Endothelial cell (in vitro differentiated cells): ENCODE measurements around the gene NUDT3. TPM values are rescaled to one million over a fixed set of nuclear protein-coding genes. Genes with fewer than 3 reads are reported as not detected.

Experiments used
- DNase-seq: peaks from one replicate; pipeline ENCODE4 v3.0.0; 2021; ENCODE audit warnings: low spot score
- H3K27ac Mint-ChIP-seq: one replicate; pipeline ENCODE4 v1.8.0; 2021; ENCODE audit warnings: mixed read lengths, inconsistent platforms; ENCODE audit not compliant: unreplicated experiment
- H3K27me3 Mint-ChIP-seq: one replicate; pipeline ENCODE4 v1.8.0; 2021; ENCODE audit warnings: mild to moderate bottlenecking, moderate library complexity, mixed read lengths, inconsistent platforms; ENCODE audit not compliant: unreplicated experiment
- H3K36me3 Mint-ChIP-seq: one replicate; pipeline ENCODE4 v1.8.0; 2021; ENCODE audit warnings: mild to moderate bottlenecking, low read depth, mixed read lengths, inconsistent platforms; ENCODE audit not compliant: unreplicated experiment
- H3K4me1 Mint-ChIP-seq: one replicate; pipeline ENCODE4 v1.8.0; 2021; ENCODE audit warnings: mild to moderate bottlenecking, mixed read lengths, inconsistent platforms; ENCODE audit not compliant: unreplicated experiment
- H3K4me3 Mint-ChIP-seq: one replicate; pipeline ENCODE4 v1.8.0; 2021; ENCODE audit warnings: mild to moderate bottlenecking, mixed read lengths, inconsistent platforms; ENCODE audit not compliant: unreplicated experiment
- H3K9me3 Mint-ChIP-seq: one replicate; pipeline ENCODE4 v1.8.0; 2021; ENCODE audit warnings: mixed read lengths, inconsistent platforms; ENCODE audit not compliant: unreplicated experiment
- CTCF ChIP-seq: fragments of 200-600 bp; sonication (generic); IDR thresholded peaks from one replicate; pipeline ENCODE4 v1.5.0; 2021; ENCODE audit warnings: antibody characterized with exemption; ENCODE audit not compliant: unreplicated experiment
- total RNA-seq: library from RNA; stranded (reverse); fragmentation: NEBNext Ultra II Directional; extraction: Animal tissue kit (Norgen Biotek cat#: 25700); gene quantifications from one replicate; pipeline ENCODE4 v1.2.1, GENCODE V29; 2021; ENCODE audit not compliant: unreplicated experiment

NUDT3 gene
- total RNA-seq, 1 donor from 2014 or later, result 52.0 TPM

GRCh38 chr6:34384321-34385153 lies 7.9 kb downstream of the NUDT3 start:
- Mint-ChIP-seq H3K4me3 (no peak overlapping the region), H3K27me3 (peaks cover 4% of the 10 kb centered on the region), H3K27ac (peak overlapping the region; percentile 11), H3K4me1 (peaks cover 14% of the 10 kb centered on the region), H3K9me3 (no peaks in the 10 kb centered on the region), H3K36me3 (peaks cover 13% of the 10 kb centered on the region)
- TF ChIP-seq CTCF, result no peak
- DNase-seq, result no peak

- no peak for TF ChIP-seq CTCF
- peak overlapping the region; percentile 11 for H3K27ac Mint-ChIP-seq
- no peak for DNase-seq
- peaks cover 10% of the 10 kb centered on the region for H3K4me1 Mint-ChIP-seq
- H3K9me3 Mint-ChIP-seq, result no peaks in the 10 kb centered on the region
- H3K27me3 Mint-ChIP-seq, result peaks cover 2% of the 10 kb centered on the region
- peak overlapping the region; percentile 12 for H3K4me3 Mint-ChIP-seq
- H3K36me3 Mint-ChIP-seq, result peaks cover 10% of the 10 kb centered on the region
These were observed 8.7 kb downstream of the NUDT3 start for GRCh38 chr6:34383656-34384320.

GRCh38 chr6:34383161-34383631 lies 9.3 kb downstream of the NUDT3 start:
- H3K9me3 Mint-ChIP-seq, result no peaks in the 10 kb centered on the region
- H3K4me3 Mint-ChIP-seq, result peak overlapping the region; percentile 12
- TF ChIP-seq CTCF, result no peak
- H3K4me1 Mint-ChIP-seq, result peaks cover 10% of the 10 kb centered on the region
- peaks cover 2% of the 10 kb centered on the region for H3K27me3 Mint-ChIP-seq
- H3K27ac Mint-ChIP-seq, result no peak overlapping the region
- peaks cover 10% of the 10 kb centered on the region for H3K36me3 Mint-ChIP-seq
- no peak for DNase-seq

GRCh38 chr6:34381081-34381480 lies 11.4 kb downstream of the NUDT3 start:
- Mint-ChIP-seq H3K27me3 (peaks cover 2% of the 10 kb centered on the region), H3K9me3 (no peaks in the 10 kb centered on the region), H3K4me1 (peaks cover 5% of the 10 kb centered on the region), H3K36me3 (peaks cover 10% of the 10 kb centered on the region), H3K27ac (no peak overlapping the region), H3K4me3 (no peak overlapping the region)
- no peak for DNase-seq
- TF ChIP-seq CTCF, result no peak

GRCh38 chr6:34378470-34378869 lies 14.0 kb downstream of the NUDT3 start:
- H3K36me3 Mint-ChIP-seq, result peaks cover 6% of the 10 kb centered on the region
- no peak for DNase-seq
- peaks cover 3% of the 10 kb centered on the region for H3K4me1 Mint-ChIP-seq
- peaks cover 2% of the 10 kb centered on the region for H3K27me3 Mint-ChIP-seq
- H3K9me3 Mint-ChIP-seq, result no peaks in the 10 kb centered on the region
- no peak overlapping the region for H3K4me3 Mint-ChIP-seq
- H3K27ac Mint-ChIP-seq, result no peak overlapping the region
- TF ChIP-seq CTCF, result no peak
